ENCODE results near the gene MRRF.

Gene MRRF

GRCh38 chr9:122226758-122227574 is 37.7 kb upstream of the MRRF start:
- Histone ChIP-seq H3K4me3 (peak overlapping the region in 3 of 7 experiments; percentile 30 to 40 (median 33)), H3K27ac (no peak overlapping the region)

DNA sequence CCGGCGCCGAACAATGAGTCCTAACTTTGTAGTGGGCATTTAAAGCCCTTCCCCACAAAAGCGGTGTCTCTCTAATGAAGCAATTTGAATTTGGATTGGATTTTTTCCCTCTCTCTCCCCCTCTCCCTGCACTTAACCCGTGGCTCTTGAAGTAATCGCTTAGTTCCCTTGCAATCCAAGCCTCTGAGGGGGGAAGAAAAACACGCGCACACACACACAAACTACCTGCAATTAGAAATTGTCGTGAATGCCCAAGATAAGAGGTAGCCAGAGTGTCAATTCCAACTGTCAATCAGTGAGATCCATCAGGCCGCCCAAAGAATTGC is 37.1 kb upstream of the MRRF start:
- Histone ChIP-seq H3K4me3 (peak overlapping the region in 4 of 7 experiments; percentile 30 to 40 (median 34)), H3K27ac (peak overlapping the region in 1 of 21 experiments; percentile 50)

DNA sequence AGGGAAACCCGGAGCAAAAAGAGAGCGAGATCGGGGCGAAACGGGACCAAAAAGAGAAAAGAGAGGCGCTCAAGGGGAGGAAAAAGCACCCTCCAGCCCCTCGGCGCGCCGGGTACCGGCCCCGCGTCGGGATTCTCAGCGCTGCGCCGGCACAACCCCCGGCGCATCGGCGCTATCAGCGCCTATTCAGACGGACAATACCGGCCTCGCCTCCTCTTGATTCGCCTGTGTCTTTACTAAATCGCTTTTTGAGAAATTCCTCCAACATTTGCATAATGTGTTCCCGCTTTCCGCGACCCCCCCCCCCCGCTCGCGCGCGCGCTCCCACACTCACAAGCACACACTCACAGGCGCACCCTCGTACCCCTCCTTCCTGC is 36.5 kb upstream of the MRRF start:
- H3K4me3 ChIP-seq = peak overlapping the region; percentile 23 to 40 (median 31)
- peak overlapping the region in 2 of 21 experiments; percentile 19 to 50 for H3K27ac ChIP-seq

DNA sequence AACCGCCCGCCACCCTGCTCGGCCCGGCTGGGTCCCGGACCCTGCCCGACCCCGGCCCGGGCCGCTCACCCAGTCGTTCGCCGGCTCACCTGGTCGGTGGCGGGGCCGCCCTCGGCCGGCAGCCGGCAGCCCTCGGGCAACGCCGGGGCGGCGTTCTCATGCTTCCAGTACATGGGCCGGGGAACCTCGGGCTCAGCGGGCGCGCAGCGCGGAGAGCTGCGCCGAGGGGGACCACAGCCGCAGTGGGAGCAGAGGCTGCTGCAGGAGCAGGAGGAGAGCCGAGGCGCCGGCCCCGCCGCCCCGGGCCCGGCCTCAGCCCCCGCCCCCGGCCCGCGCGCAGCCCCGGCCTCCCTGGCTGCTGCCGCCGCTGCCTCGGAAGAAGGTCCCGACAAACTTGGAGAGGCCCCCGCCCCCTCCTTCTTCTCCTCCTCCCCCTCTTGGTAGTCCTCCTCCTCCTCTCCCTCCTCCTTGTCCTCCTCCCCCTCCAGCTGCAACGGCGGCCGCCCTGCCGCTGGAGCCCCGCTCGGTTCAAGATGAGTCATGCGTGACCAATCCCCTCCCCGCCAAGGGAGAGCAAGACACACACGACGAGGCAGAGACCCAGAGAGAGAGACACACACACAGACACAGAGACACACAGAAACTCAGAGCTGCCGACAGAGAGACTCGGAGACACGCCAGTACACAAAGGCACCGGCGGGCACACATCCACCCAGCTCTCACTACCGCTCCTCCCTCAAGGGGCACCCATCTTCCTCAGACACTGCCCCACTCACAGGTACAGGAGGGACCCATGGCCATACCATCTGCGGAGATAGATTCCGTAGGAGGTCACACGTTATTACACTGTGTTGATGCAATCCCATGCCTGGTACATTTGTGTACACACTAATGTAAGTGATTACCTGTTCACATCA is 35.9 kb upstream of the MRRF start, which contains the start of gene LHX6:
Gene LHX6, minus strand, starts transcription at position 390 of the 917 bp plus-strand sequence. Its CDS starts 217 bp downstream, at position 173.
- Histone ChIP-seq H3K27ac (peak within 1 kb of the TSS in 2 of 21 experiments; percentile 19 to 50), H3K4me3 (peak within 1 kb of the TSS; percentile 23 to 40 (median 31))

DNA sequence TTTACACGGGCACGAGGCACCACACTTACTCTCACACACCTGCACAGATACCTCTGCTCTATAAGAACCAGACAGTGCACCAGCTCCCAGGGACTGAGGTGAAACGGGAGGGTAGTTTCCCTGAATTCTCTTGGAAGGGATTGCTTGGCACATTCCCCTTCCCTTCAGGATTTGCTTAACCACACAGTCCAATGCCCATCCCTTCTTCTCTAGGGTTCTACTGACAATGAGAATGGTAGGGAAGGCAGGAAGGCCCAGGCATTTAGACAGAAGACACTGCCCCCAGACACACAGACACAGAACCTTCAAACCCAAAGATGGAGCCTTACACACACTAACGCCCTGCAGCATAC is 35.2 kb upstream of the MRRF start:
- Histone ChIP-seq H3K4me3 (no peak overlapping the region), H3K27ac (no peak overlapping the region)

DNA sequence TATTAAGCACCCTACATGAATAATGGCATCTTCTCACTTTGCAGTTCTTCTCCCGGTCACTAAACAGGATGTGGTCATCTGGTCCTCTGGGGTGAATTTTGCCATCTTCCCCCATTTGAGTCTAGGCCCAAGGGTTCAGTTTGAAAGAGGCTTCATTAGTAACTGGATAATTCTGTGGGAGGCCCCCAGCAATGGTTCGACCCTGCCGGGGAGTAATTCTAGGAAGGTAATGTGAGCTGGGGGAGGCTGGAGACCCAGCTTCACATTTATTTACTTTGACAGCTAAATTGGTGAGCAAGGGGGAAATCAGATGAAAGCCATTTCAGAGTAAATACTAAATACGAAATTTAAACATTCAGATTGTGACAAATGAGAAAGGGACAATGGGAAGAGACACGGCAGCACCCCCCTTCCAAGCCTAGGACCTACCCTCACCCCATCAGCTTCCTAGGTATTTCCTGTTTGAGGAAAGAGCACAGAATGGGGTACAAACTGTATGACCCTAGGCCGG is 31.8 kb upstream of the MRRF start:
- no peak overlapping the region for H3K4me3 ChIP-seq

DNA sequence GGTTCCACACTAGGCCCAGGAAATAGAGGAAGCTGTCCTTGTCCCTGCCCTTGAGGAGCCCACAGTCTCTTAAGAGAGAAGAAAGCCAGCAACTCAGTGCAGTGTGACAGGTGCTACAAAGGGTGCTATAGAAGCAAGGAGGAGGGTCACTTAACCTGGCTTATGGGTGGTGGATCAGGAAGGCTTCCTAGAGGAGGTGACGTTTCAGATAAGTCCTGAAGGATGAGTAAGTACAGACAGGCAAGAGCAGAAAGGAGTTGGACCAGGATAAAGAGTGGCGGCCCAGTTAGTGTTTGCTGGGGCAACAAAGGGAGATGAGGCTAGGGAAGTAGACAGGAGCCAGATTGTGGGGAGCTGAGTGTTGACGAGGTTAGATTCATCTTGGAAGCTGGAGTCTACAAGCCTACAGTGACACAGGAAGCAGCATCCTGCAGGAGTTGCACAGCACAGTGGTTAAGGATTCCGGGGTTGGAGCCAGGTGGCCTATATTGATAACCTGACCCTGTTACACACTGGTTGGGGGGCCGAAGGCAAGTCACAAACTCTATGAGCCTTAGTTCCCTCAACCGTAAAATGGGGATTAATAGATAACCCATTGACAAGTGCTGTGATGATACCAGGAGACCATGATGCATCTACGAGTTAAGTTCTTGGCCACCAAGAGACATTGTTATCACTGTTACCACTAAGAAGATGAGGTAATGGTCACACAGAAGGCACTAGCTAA is 30.5 kb upstream of the MRRF start:
- no peak overlapping the region for H3K4me3 ChIP-seq
- H3K27ac ChIP-seq = no peak overlapping the region

More for the DNA sequence above, 31.8 kb upstream of the MRRF start:
- no peak overlapping the region for H3K27ac ChIP-seq

DNA sequence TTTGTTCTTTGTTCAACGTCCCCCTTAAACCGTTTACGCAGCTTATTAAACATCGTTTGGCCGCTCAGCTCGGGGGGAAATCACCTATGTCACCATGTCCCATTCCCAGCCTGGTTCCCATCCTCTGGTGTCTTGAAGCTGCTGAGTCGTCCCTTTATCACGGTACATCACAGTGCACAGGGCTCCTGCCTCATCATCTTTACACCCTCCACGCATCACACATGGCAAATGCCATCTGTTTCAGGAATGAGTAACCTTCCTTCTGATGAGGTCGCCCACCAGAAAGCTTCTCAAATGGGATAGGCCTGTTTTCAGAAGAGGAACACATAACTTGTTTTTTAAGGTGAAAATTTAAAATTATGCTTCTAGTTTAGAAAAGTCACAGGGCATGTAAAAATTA is 28.0 kb upstream of the MRRF start:
- no peak overlapping the region for H3K4me3 ChIP-seq
- no peak overlapping the region for H3K27ac ChIP-seq

DNA sequence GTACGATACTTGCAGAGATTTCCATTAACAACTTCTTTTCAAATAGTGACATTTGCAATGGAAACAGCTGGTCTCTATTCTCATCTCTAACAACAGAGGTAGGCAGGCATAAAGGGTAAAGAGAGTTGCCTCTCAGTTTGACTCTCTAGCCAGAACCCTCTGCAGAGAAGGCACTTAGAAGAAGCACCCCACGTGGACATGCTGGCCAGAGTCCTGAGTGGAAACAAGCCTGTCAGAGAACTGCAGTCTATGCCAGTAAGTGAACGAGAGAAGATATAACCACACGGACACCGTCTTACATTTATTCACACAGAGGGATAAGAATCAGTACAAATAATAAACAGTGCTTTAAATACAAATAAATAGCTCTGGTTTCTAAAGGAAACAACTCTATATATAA is 25.0 kb upstream of the MRRF start:
- H3K27ac ChIP-seq = no peak overlapping the region
- no peak overlapping the region for H3K4me3 ChIP-seq

DNA sequence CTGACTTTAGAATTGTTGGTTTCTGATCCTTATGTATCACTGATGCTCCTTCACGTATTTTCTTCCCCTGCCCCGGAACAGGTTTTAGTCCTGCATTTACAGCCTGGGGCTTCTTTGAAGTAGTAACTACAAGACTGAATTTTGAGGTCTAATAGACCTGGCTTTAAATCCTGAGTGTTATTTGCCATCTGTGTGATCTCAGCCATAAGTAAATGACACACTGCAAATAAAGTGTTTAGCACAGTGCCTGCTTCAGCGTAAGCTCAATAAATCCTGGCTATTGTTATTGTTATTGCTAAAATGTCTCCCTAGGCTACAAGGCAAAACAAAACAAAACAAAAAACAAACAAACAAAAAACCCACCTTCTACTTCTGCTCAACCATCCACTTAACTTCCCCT is 20.3 kb upstream of the MRRF start:
- Histone ChIP-seq H3K27ac (no peak overlapping the region), H3K4me3 (no peak overlapping the region)

GRCh38 chr9:122246666-122247065 is 18.0 kb upstream of the MRRF start:
- Histone ChIP-seq H3K27ac (no peak overlapping the region), H3K4me3 (no peak overlapping the region)

DNA sequence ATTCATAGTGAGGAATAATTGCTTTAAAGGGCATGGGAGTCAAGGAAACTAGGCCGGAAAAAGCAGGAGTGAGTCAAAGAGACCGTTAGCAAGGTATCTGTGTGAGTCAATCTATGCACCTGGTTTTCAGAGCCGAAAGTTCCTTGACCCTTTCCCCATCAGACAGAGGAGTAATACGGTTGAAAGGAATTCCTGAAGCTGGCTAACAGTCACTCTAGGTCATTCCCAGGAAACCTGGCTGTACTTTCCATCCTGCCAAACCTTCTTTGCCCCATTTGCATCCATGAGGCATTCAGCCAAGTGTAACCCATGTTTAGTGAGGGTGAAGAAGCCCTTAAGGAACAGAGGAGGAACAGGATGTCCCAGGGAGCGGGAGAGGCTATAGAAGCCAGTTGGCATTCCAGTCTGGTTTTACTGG is 16.2 kb upstream of the MRRF start:
- no peak overlapping the region for H3K4me3 ChIP-seq
- H3K27ac ChIP-seq = no peak overlapping the region

DNA sequence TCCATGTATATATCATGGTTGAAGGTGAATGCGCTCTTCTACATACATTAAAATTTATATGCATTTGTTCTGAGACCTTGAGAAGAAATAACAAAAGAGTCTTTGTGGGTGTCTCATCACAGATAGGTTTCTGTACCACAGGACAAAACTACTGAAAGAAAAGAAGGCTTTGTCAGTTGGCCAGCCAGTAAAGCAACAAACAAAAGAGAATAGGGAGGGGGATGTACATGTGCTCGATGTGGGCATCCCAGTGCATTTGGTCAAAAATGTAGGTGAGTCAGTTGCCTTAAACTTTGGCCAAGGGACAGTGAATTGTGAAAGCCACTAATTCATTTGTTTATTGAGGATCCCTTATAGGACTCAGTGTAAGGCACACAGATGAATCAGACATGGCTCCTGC is 13.3 kb upstream of the MRRF start:
- no peak overlapping the region for H3K27ac ChIP-seq
- no peak overlapping the region for H3K4me3 ChIP-seq

DNA sequence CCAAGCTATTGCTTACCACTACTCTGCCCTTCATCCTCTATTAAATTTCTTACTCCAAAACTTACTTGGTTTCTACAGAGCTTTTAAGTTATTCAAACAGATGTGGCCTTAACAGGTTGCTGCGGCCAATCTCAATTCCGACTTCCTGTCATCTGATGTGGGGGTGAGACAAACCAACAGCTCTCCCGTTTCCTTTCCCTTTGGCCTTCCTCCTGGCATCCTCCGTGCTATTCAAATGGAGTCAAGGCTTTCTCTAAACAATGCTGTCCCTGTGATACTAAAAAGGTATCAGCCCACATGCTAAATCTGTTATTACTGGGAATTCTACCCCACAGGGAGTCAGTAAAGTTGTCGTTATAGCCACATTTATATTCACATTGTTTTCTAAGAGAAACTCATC is 11.9 kb upstream of the MRRF start:
- Histone ChIP-seq H3K27ac (peak overlapping the region in 3 of 21 experiments; percentile 2 to 59 (median 14)), H3K4me3 (no peak overlapping the region)

DNA sequence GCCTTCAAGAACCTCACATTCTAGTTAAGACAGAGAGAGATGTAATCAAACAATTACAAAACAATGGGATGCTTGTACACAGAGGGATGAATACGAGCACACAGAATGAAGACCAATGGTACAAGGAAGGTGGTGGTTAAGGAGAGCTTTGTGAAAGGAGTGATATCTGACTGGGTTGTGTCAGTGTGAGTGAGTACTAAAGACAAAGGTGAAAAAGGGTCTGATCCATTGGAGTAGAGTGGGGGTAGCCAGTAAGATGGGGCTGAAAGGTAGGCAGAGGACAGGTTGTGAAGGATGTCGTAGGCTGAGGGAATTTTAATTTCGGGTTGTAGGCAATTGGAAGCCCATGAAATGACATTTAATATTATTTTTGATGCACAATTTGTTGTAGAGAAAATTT is 9.9 kb upstream of the MRRF start:
- peak overlapping the region in 2 of 21 experiments; percentile 14 to 49 for H3K27ac ChIP-seq
- H3K4me3 ChIP-seq = no peak overlapping the region

DNA sequence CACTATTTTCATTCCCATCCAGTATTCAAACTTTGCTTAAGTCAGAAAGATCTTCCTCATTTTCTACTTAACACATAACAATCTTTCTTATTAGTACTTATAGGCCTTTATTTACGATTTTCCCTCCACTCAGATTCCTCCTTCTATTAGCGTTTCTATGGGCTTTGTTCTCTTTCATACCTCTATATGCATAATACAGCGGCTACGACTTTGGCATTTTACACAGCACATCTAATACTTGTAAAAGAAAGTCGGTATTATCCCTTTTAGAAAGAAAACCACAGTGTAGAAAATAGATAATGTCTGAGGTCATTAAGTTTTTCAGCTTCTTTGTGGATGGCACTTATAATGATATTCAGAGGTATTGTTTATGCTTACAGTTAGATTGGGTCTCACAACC is 8.5 kb upstream of the MRRF start:
- Histone ChIP-seq H3K27ac (no peak overlapping the region), H3K4me3 (no peak overlapping the region)

DNA sequence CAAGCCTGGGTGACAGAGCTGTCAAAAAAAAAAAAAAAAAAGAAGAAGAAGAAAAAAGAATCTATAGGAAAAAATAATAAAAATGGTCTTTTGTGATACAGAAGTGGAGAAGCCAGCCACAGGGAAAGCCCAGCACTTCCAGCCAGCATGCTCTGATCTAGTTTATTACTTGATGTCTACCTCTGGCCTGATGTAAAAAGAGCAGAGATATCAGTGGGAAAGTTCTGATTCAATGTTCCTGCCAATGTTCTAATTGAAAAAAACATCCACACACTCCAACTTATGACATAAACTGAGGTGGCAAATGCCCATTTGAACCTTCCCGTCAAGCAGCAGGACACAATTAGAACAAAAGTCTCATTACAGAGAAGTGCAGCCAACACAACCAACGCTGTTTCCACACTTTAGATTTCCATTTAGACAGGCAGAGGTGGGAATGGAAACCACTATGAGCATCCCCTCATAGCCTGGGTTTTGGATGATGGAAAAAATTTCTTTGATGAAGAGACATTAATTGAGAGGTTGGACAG is 5.7 kb upstream of the MRRF start:
- no peak overlapping the region for H3K27ac ChIP-seq
- no peak overlapping the region for H3K4me3 ChIP-seq

GRCh38 chr9:122261469-122261881 is 3.2 kb upstream of the MRRF start:
- H3K4me3 ChIP-seq = no peak overlapping the region
- H3K27ac ChIP-seq = peak overlapping the region in 1 of 21 experiments; percentile 23

GRCh38 chr9:122262073-122262472 is 2.6 kb upstream of the MRRF start:
- Histone ChIP-seq H3K4me3 (no peak overlapping the region), H3K27ac (peak overlapping the region in 1 of 21 experiments; percentile 23)

All from skin epidermis (tissue), 12 donors.